Measurements from ENCODE around the gene SLC2A13.

GRCh38 chr12:39804479-39804878 is 301.4 kb downstream of the SLC2A13 start:
- TF ChIP-seq EZH2phosphoT487 (IDR thresholded peaks at IDR 0.05; ENCODE audit: borderline replicate concordance), result no peak
- TF ChIP-seq, protein P1, sequence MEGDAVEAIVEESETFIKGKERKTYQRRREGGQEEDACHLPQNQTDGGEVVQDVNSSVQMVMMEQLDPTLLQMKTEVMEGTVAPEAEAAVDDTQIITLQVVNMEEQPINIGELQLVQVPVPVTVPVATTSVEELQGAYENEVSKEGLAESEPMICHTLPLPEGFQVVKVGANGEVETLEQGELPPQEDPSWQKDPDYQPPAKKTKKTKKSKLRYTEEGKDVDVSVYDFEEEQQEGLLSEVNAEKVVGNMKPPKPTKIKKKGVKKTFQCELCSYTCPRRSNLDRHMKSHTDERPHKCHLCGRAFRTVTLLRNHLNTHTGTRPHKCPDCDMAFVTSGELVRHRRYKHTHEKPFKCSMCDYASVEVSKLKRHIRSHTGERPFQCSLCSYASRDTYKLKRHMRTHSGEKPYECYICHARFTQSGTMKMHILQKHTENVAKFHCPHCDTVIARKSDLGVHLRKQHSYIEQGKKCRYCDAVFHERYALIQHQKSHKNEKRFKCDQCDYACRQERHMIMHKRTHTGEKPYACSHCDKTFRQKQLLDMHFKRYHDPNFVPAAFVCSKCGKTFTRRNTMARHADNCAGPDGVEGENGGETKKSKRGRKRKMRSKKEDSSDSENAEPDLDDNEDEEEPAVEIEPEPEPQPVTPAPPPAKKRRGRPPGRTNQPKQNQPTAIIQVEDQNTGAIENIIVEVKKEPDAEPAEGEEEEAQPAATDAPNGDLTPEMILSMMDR (conservative IDR thresholded peaks at IDR 0.05; ENCODE audit: low read length), result no peak
